Osteocyte (in vitro differentiated cells): ENCODE results near the gene AAMP. TPM values are rescaled to one million over a fixed set of nuclear protein-coding genes. Genes with fewer than 3 reads are reported as not detected.

Source experiments
- DNase-seq: peaks from one replicate; pipeline ENCODE4 v3.0.0; 2021; ENCODE audit warnings: mixed read lengths; ENCODE audit not compliant: unreplicated experiment; ENCODE audit errors: extremely low spot score
- H3K27ac Mint-ChIP-seq: one replicate; pipeline ENCODE4 v1.8.0; 2021; ENCODE audit warnings: mild to moderate bottlenecking, mixed read lengths; ENCODE audit not compliant: unreplicated experiment
- H3K27me3 Mint-ChIP-seq: one replicate; pipeline ENCODE4 v1.8.0; 2021; ENCODE audit warnings: mixed read lengths; ENCODE audit not compliant: unreplicated experiment
- H3K36me3 Mint-ChIP-seq: one replicate; pipeline ENCODE4 v1.8.0; 2021; ENCODE audit warnings: mixed read lengths; ENCODE audit not compliant: unreplicated experiment
- H3K4me1 Mint-ChIP-seq: one replicate; pipeline ENCODE4 v1.8.0; 2021; ENCODE audit warnings: mixed read lengths; ENCODE audit not compliant: unreplicated experiment
- H3K4me3 Mint-ChIP-seq: one replicate; pipeline ENCODE4 v1.8.0; 2021; ENCODE audit warnings: mild to moderate bottlenecking, moderate library complexity, mixed read lengths; ENCODE audit not compliant: unreplicated experiment
- H3K9me3 Mint-ChIP-seq: one replicate; pipeline ENCODE4 v1.8.0; 2021; ENCODE audit warnings: mixed read lengths; ENCODE audit not compliant: unreplicated experiment
- total RNA-seq: library from RNA; stranded (reverse); gene quantifications from 2 replicates; pipeline ENCODE4 v1.2.1, GENCODE V29; 2021
- TF ChIP-seq, protein P1 (sequence below): fragments of 200-600 bp; sonication (generic); IDR thresholded peaks from 2 replicates; pipeline ENCODE4 v1.5.0; 2021; ENCODE audit warnings: antibody characterized with exemption, mild to moderate bottlenecking, moderate library complexity

Gene AAMP
- total RNA-seq, 1 donor from 2014 or later, result 62.9 TPM

DNA sequence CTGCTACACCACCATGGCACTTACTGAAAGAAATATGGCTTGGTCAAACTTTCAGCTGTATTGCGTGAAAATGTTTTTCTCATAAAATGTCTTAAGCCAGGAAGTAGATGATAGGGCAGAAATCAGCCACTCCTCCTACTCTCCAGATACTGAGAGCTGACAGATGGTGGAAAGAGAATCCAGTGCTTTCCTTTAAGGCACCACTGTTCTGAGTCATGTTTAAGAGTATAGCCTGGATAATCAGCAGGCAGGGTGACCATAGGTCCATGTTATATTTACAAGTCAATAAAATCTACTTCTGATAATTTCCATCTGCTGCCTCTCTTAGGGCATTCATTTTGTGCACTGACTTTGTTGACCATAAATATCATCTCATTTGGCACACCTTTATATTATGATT is 31.1 kb downstream of the AAMP start:
- Mint-ChIP-seq H3K4me3 (no peak overlapping the region), H3K27me3 (no peaks in the 10 kb centered on the region), H3K4me1 (no peaks in the 10 kb centered on the region), H3K9me3 (no peaks in the 10 kb centered on the region), H3K36me3 (peaks cover 59% of the 10 kb centered on the region), H3K27ac (no peak overlapping the region)
- TF ChIP-seq, protein P1, sequence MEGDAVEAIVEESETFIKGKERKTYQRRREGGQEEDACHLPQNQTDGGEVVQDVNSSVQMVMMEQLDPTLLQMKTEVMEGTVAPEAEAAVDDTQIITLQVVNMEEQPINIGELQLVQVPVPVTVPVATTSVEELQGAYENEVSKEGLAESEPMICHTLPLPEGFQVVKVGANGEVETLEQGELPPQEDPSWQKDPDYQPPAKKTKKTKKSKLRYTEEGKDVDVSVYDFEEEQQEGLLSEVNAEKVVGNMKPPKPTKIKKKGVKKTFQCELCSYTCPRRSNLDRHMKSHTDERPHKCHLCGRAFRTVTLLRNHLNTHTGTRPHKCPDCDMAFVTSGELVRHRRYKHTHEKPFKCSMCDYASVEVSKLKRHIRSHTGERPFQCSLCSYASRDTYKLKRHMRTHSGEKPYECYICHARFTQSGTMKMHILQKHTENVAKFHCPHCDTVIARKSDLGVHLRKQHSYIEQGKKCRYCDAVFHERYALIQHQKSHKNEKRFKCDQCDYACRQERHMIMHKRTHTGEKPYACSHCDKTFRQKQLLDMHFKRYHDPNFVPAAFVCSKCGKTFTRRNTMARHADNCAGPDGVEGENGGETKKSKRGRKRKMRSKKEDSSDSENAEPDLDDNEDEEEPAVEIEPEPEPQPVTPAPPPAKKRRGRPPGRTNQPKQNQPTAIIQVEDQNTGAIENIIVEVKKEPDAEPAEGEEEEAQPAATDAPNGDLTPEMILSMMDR, result no peak
- no peak for DNase-seq

DNA sequence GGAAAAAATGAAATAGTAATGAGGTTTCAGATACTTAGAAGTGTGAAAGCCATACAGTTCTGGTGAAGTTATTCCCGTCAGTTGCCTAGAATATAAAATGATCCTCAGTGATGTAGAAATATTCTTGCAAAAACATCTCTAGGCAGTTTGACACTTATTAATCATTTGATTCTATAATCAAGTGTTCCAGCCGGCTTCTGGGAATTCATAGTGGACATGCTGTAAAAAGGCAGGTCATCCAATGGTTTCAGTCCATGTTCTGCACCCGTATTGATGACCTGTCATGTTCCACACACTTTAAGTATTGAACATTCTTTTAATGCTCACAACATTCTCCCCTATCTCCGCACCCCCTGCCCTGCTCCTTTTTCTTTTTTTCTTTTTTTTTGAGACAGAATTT is 33.1 kb downstream of the AAMP start:
- Mint-ChIP-seq H3K36me3 (peaks cover 58% of the 10 kb centered on the region), H3K9me3 (no peaks in the 10 kb centered on the region), H3K4me3 (no peak overlapping the region), H3K27ac (no peak overlapping the region), H3K4me1 (no peaks in the 10 kb centered on the region), H3K27me3 (no peaks in the 10 kb centered on the region)
- no peak for DNase-seq
- TF ChIP-seq, protein P1, result no peak

DNA sequence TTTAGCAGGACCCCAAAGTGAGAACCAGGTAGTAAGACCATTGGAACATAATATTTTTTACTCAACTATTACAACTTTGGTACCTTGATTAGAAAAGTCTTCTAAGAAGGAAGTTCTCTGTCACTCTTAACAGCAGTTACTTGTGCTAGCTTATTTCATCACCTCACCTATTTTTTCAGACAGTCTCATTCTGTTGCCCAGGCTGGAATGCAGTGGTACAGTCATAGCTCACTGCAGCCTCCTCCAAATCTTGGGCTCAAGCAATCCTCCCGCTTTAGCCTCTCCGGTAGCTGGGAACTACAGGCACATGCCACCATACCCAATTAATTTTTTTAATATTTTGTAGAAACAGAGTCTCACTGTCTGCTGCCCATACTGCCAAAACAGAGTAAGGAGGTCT is 34.9 kb downstream of the AAMP start:
- H3K27me3 Mint-ChIP-seq, result no peaks in the 10 kb centered on the region
- H3K9me3 Mint-ChIP-seq, result no peaks in the 10 kb centered on the region
- DNase-seq, result no peak
- TF ChIP-seq, protein P1, result no peak
- peaks cover 60% of the 10 kb centered on the region for H3K36me3 Mint-ChIP-seq
- H3K4me1 Mint-ChIP-seq, result peaks cover 16% of the 10 kb centered on the region
- H3K4me3 Mint-ChIP-seq, result no peak overlapping the region
- H3K27ac Mint-ChIP-seq, result no peak overlapping the region

DNA sequence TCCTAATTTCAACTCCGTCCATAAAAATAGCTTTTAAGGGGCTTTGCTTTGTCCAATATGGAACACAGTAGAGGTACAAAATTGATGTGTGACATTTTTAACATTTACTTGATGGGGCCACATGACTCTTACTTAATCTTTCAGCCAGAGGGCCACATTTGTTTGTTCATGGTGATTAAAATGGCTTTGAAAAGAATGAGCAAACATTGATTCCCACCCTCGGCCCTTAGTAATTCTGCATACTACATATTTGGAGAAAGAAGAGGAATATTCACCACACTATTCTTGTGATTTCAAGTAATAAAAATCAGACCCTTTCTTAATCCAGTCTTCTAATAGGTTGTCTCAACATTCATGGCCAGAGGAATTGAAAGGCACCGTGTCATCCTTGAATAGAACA is 35.4 kb downstream of the AAMP start:
- no peak overlapping the region for H3K27ac Mint-ChIP-seq
- peaks cover 60% of the 10 kb centered on the region for H3K36me3 Mint-ChIP-seq
- H3K27me3 Mint-ChIP-seq, result no peaks in the 10 kb centered on the region
- no peaks in the 10 kb centered on the region for H3K9me3 Mint-ChIP-seq
- no peak overlapping the region for H3K4me3 Mint-ChIP-seq
- TF ChIP-seq, protein P1, result no peak
- DNase-seq, result no peak
- peaks cover 21% of the 10 kb centered on the region for H3K4me1 Mint-ChIP-seq

DNA sequence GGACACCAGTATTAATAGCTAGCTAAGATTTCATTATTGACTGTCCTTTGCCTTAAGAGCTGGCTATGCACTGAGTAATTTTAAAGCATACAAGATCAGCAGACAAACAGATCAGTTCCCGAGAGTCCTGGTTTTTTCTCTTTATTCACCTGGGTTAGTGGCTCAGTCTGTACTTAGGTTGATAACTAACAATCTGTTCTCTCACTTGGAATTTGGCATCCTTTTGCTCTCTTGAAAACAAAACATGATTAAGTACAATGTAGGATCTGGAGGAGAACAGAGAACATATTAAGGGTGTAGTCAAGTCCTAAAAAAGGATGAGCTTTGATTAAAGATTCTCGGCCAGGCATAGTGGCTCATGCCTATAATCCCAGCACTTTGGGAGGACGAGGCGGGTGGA is 36.4 kb downstream of the AAMP start:
- H3K27ac Mint-ChIP-seq, result no peak overlapping the region
- peaks cover 58% of the 10 kb centered on the region for H3K36me3 Mint-ChIP-seq
- no peak overlapping the region for H3K4me3 Mint-ChIP-seq
- no peaks in the 10 kb centered on the region for H3K27me3 Mint-ChIP-seq
- H3K4me1 Mint-ChIP-seq, result peaks cover 29% of the 10 kb centered on the region
- no peak for DNase-seq
- no peaks in the 10 kb centered on the region for H3K9me3 Mint-ChIP-seq
- TF ChIP-seq, protein P1, result no peak
